GM21447 (cell line): ENCODE data around the gene BRCA2.

ENCODE experiments used
- ATAC-seq: cut with Tn5 transposase; IDR thresholded peaks from one replicate; pipeline ENCODE4 v1.9.1; 2021; ENCODE audit not compliant: unreplicated experiment

BRCA2 gene, protein sequence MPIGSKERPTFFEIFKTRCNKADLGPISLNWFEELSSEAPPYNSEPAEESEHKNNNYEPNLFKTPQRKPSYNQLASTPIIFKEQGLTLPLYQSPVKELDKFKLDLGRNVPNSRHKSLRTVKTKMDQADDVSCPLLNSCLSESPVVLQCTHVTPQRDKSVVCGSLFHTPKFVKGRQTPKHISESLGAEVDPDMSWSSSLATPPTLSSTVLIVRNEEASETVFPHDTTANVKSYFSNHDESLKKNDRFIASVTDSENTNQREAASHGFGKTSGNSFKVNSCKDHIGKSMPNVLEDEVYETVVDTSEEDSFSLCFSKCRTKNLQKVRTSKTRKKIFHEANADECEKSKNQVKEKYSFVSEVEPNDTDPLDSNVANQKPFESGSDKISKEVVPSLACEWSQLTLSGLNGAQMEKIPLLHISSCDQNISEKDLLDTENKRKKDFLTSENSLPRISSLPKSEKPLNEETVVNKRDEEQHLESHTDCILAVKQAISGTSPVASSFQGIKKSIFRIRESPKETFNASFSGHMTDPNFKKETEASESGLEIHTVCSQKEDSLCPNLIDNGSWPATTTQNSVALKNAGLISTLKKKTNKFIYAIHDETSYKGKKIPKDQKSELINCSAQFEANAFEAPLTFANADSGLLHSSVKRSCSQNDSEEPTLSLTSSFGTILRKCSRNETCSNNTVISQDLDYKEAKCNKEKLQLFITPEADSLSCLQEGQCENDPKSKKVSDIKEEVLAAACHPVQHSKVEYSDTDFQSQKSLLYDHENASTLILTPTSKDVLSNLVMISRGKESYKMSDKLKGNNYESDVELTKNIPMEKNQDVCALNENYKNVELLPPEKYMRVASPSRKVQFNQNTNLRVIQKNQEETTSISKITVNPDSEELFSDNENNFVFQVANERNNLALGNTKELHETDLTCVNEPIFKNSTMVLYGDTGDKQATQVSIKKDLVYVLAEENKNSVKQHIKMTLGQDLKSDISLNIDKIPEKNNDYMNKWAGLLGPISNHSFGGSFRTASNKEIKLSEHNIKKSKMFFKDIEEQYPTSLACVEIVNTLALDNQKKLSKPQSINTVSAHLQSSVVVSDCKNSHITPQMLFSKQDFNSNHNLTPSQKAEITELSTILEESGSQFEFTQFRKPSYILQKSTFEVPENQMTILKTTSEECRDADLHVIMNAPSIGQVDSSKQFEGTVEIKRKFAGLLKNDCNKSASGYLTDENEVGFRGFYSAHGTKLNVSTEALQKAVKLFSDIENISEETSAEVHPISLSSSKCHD (N-terminal part only)

DNA sequence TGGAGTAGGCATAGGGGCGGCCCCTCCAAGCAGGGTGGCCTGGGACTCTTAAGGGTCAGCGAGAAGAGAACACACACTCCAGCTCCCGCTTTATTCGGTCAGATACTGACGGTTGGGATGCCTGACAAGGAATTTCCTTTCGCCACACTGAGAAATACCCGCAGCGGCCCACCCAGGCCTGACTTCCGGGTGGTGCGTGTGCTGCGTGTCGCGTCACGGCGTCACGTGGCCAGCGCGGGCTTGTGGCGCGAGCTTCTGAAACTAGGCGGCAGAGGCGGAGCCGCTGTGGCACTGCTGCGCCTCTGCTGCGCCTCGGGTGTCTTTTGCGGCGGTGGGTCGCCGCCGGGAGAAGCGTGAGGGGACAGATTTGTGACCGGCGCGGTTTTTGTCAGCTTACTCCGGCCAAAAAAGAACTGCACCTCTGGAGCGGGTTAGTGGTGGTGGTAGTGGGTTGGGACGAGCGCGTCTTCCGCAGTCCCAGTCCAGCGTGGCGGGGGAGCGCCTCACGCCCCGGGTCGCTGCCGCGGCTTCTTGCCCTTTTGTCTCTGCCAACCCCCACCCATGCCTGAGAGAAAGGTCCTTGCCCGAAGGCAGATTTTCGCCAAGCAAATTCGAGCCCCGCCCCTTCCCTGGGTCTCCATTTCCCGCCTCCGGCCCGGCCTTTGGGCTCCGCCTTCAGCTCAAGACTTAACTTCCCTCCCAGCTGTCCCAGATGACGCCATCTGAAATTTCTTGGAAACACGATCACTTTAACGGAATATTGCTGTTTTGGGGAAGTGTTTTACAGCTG lies at the start of gene BRCA2, which contains the start of gene ZAR1L:
BRCA2 (plus strand) TSS at position 271 of the 790 bp plus-strand sequence. CDS start 953 bp downstream, outside the sequence.
ZAR1L (minus strand) TSS at position 126 of the 790 bp plus-strand sequence. CDS start 3,438 bp downstream, outside the sequence.
- peak; percentile 89 for ATAC-seq

DNA sequence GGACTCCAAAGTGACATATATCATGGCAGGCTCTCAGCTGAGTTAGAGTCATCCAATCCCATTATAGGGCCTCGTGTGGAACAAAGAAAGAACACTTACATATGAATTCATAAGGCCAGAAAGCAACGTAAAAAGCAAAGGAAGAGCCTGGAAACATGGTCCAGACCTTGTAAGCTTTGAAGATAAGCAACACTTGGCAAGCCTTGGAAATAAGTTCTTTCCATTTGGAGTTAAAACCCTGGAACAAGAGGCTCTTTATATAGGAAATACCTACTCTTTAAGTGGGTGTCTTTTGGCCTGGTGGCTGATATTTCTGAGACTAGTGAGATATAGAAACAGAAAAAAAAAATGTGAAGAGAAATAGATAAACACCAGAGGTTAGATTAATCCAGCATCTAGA lies 49.6 kb upstream of the BRCA2 start:
- no peak for ATAC-seq

DNA sequence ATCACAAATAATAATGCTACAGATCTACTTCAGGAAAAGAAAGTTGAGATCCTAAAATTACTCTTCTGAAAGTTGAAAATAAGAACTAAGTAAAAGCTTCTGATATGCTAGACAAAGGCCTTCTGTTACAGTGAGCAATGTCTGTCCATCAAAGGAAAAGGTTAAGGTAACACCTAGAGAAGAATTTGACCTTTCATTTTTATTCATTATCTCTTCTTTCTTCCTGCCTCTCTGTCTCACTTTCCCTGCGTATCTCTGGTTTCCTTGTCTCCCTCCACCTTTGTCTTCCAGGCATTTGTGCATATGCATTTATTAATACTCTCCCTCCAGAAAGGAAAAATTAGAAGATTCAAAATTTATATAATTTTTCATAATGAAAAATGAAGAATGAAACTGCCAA lies 49.2 kb upstream of the BRCA2 start:
- ATAC-seq: no peak

DNA sequence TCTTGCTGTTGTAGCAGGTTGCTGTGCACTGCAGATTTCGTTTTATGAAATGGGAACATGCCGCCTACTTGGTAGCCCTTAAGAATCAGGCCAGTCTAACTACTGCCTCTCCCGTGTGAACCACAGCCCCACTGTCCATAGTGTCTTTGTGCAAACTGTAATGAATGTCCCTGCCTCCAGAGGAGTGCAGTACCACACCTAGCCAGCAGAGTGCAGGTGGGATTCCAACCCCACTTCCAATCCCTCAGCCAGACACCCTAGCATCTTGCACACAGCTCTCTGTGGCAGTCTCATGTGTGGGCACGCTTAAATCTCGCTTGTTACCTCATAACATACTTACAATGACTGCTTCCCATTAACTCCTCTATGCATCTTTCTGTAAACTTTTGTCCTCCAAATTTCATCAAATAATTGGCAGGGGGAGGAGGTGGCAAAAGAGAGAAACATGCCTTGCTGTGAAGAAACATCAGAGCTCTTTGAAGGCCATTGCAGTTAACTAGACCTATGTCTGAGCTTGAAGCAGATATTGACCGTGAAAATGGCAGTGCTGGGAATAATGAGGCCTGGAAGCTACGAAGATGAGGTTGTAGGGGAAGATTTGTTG lies 47.4 kb upstream of the BRCA2 start:
- no peak for ATAC-seq

DNA sequence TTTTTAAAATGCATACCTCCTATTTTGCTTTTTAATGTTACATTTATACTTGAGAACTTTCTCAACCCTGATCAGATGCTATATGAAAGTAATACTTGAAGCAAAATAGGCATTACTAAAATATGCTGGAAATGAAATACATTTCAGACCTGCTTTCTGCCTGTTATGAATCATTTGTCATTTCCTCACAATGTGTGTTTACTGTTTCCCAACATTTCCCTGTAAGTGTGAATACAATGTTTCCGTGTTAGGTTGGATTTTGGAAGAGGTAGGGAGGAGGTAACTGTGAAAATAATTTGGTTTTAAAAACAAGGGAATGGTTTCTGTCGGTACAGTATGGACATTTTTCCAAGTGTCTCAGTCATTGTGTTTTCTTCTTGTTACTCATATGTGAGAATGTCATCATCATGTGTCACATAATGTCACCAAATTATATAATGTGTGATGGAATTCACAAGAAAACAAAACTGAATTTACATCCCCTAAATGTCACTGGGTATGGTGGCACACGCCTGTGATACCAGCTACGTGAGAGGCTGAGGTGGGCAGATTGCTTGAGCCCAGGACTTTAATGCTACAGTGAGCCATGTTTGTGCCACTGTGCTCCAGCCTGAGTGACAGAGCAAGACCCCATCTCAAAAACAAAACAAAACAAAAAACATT lies 43.2 kb upstream of the BRCA2 start:
- ATAC-seq: no peak

DNA sequence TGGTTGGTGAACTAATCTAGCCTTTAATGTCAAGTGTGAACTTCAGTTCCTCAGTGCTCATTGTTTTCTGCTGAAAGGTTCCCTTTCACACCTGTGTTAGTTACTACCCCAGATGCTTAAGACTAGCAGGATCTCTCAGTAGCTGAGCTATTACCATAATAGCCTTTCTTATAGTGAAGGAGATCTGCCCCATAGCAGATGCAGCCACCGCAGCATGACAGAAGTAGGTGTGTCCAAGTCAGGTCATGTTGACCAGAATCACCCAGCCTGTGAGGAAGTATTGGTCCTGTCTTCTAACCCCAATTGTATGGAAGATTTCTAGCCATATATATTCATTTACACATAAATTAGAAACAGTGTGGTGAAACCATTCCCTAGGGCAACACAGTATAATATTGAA lies 37.5 kb upstream of the BRCA2 start:
- ATAC-seq: no peak

DNA sequence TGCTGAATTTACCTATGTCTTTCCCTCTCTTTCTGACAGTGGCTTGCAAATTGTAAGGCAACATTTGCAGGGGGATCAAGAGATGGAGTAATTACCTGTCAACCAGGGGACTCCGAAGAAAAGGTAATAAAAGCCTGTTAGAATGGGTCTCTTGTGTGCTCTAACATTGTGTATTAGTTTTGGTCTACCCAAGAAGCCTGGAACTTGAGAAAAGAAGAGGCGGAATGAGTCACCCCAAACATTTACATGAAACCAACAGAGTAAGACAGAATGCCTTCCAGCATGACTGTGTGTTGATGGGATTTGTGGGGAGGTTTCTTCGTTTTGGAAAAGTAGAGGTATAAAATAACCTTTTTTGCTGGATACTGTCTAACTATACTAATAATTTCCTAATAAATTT lies 36.9 kb upstream of the BRCA2 start:
- no peak for ATAC-seq

DNA sequence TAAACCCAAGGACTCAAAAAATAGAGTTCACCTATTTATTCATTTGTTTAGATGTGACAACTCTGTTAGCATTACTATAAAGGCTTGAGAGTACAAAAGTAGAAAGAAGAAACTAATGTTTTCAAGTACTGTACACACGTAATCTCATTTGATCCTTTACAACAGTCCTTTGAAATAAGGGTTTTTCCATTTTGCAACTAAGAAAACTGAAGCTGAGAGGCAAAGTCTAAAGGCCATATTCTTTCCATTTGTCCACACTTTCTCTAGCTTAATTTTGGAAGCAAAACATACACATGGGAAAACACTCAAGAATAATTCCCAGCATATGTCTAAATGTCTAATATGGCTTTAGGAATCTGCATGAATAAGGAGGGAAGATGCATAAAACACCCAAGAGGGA lies 34.2 kb upstream of the BRCA2 start:
- no peak for ATAC-seq

DNA sequence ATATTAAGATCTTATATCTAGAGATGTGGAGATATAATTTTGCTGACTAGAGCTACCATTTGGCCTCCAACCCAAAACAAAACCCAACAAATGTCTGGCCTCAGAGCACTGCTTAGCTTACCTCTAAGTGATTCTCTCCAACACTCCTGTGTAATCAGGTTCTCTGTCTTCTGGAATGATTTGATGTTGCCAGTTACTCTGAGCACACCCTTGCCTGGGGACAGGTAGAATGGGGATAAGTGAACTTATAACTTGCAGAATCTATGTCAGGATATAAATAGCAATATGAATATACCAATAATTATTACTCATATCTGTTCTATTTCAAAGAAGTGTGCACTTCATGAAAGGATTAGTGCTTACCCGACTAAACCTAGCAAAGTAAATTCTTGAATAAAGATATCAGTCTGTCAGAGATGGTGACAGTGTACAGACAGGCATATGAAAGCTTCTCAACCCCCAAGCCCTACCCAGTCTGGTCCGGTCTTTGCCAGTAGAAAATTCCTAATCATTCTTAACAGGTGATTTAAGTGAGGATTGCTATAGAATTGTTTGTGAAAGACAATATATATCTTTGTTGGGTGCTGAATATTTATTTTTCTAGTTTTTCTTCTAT lies 33.1 kb upstream of the BRCA2 start:
- no peak for ATAC-seq

DNA sequence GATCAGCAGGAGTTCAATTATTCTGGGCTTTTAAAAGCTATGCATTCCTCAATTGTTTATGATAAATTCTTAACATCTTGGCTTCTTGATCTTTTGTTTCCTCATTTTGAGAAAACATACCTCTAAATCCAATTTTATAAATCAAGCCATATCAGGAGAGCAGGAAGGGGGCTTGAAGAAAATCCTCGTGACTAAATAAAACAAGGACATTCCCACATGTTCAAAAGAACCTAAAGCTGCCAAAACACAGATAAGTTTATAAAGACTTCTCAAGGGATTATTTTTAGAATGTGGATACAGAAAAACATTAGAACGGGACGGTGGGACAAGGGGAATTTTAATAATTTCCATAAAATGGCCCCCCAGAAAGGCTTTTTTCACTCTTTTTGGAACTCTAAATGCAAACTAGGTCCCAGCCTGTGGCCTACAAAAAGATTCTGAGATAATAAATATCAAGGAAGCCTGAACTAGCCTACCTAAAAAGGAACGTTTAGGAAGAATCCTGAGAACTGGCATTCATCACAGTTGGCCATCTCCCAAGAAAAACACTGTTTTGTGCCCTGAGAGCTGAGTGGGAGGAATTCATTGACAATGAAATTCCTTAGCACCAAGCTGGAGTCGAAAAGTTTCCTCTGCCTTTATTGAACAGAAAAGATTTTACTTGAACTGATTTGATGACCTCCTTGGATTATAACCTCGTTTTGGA lies 30.2 kb upstream of the BRCA2 start:
- ATAC-seq: no peak

DNA sequence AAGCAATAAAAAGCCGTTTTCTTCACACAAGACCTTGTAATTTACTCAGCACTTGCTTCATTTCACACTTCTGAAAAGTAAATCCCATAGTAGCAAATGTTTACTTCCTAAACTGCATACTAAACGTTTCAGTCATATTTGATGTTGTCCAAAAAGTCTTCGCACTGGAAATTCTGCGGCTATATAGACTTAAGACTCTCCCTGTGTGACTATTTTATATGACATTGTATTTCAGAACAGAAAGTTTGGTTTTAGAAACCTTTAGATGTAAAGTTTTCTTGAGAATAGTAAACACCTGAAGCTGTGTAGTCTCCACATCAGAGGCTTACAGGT lies 29.7 kb upstream of the BRCA2 start:
- no peak for ATAC-seq

DNA sequence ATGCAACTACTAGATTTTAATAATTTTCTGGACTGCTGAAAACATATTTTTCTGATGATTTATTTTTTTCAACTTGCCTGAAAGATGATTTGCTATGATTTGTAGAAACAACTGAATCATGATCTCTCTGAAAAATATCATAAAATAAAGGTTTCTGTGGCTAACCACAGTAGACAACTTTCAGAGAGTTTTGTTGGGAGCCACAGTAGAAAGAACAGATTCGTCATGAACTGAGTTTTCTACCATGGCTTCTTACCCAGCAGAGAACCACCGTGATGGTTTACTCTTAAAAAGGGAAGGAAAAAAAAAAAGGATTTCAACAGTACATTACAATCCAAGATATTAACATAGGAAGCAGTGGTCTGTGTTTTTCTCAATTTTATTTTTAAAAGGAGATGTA lies 18.1 kb upstream of the BRCA2 start:
- no peak for ATAC-seq

DNA sequence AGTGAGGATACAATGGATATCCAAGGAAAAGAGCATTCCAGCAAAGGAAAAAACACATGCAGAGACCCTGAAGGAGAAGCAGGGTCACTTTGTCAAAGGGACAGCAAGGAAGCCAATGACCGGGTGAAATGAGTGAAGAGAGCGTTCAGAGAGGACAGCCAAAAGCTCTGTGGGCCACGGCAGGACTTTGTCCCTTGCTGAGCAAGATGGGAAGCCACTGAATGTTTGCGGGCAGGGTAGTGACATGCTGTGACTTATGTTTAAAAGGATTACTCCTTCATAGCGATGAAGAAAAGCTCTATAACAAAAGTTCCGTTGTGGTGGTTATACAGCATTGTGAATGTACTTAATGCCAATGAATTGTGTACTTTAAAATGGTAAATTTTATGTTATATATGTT lies 16.6 kb upstream of the BRCA2 start:
- no peak for ATAC-seq

DNA sequence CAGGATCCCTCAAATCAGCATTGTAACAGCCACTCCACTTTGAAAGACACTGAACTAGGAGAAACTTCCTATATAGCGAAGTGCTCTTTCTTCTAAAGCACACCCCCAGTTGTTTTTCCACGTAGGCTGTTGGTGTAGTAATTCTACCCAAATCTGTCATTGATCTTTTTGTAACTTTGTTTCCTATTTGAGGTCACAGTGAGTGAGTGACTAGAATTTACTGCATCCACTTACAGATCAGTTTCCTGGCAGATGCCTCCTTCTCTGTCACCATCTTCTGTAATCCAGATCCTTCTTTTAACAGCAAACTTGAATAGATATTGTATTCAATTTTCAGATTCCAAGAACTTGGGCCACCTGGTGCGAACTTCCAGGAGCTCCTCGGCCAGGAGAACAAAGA lies 15.4 kb upstream of the BRCA2 start:
- ATAC-seq: no peak

DNA sequence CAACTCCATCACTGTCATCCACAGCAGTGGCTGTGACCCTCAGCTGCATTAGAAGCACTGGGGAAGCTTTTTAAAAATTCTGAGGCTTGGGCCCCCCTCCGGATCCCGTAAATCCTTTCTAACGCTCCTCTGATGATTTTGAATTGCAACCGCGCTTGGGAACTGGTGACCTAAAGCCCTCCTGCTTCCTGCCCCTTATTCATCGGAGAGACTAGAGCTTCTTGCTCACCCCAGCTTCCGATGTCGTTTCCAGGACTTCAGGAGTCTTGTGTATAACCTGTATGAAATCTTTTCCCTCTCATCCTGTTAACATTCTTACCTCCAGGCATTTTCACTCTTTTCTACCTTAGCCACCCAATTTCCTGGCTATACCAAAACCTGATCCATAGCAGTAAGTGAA lies 14.9 kb upstream of the BRCA2 start:
- ATAC-seq: no peak

DNA sequence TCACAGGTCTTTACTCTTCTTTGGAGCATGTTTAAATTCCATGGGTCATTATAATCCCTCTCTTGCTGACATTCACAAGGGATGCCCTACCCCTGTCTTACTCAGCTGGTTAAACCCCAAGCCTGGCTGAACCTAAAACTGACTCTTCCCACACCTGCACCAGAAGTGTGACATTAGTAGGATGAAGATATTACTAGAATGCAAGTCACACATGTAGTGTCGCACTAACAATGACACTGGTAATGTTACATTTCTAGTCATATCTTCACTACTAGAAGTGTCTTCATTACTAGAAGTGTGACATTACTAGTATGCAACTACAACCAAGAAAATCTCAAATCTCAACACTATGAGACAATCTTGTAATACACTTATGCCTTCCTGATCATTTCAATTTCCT lies 14.4 kb upstream of the BRCA2 start:
- ATAC-seq: no peak

DNA sequence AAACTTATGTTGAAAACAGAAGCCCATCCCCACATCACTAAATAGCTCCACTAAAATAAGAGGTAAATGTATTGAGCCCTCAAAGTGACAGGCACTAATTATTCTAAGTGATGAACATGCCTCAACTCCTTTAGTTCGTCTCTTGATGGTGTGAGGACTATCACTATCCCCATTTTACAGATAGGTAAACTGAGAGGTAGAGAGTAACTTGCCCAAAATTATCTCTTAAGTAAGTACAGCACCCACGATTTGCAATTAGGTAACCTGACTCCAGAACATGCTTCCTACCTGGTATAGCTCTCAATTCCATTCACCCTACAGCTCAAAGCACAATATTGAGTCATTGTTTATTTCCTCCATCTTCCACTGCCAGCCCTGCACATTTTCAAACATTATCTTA lies 12.8 kb upstream of the BRCA2 start:
- ATAC-seq: no peak

DNA sequence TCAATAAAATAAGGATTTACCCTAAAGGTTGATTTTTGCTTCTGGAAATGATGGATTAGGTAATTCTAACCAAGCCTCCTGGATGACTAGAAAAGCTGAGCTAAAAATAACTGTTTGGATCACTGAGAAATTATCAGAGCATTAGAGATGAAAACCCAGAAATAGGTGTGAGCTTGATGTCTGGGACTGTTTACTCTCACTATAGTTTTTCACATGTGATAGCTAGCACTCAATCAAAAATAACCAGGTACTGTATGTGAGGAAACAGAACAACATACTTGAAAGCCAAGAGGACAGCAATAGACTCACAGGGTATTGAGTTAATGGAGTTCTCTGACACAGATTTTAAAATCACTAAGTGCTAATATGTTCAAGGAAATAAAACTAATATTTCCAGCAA lies 9.7 kb upstream of the BRCA2 start:
- ATAC-seq: no peak
